HG03196 (cell line): ENCODE results near the gene ESD.

Experiments used
- ATAC-seq: cut with Tn5 transposase; IDR thresholded peaks from one replicate; pipeline ENCODE4 v1.9.1; 2021; ENCODE audit not compliant: unreplicated experiment

ESD gene

GRCh38 chr13:46748300-46748699 lies 48.7 kb downstream of the ESD start:
- no peak for ATAC-seq

GRCh38 chr13:46747031-46747820 lies 49.7 kb downstream of the ESD start:
- no peak for ATAC-seq

DNA sequence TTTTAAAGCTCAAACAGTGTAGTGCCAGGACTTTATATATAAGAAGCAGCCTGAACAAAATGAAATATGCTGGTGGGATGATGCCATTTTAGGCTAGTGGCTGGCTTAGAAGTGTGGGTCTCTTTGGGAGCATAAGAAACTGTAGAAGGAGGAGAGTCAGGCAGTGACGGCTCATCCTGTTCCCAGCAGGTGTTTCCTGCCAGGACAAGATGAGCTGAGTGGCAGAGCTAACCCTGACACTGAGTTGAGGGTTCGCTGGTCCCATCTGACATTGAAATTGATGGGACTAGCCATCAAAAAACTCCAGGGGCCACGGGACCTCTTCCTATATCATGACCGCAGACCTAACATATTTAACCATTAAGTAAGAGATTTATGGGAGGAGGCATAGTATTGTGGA lies 51.3 kb downstream of the ESD start:
- ATAC-seq = no peak

GRCh38 chr13:46745062-46745461 lies 51.9 kb downstream of the ESD start:
- ATAC-seq = no peak

DNA sequence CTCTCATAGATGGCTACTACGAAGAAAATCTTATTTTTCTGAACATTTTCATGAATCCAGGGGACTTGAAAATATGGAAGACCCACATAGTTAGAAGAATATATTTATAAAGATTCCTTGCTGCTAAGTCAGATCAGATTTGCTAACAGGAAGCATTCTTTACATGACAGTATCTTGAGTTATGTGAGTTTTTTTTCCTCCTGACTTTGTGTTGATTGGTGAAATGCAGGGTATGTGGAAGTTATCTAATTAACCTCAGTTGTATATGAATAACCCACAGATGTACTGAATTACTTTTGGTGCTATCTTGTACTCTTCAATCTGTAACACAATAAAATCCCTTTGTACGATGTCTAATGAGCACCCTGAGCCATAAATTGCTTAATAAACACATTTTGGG lies 53.8 kb downstream of the ESD start:
- no peak for ATAC-seq

- no peak for ATAC-seq
These were observed 57.4 kb downstream of the ESD start for GRCh38 chr13:46739447-46740098.

- no peak for ATAC-seq
These were observed 58.2 kb downstream of the ESD start for GRCh38 chr13:46738766-46739165.

DNA sequence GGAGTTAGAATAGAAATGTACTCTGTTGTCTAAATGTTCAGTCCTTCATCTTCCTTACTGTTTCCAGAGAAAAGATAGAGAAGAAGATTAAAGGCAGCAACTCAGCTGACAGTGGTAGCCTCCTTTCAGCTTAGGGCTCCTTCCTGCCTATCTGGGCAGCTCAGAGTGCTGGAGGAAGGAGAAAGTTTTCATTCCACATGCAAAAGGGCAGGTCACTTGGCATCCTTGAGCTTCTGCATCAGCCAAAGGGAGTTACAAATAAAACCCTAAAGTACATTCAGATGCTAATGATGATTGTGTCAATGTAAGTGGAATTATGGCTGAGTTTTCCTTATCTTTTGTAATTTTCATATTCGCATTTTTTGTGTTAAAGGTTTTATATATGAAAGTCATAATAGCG lies 58.9 kb downstream of the ESD start:
- ATAC-seq = no peak

DNA sequence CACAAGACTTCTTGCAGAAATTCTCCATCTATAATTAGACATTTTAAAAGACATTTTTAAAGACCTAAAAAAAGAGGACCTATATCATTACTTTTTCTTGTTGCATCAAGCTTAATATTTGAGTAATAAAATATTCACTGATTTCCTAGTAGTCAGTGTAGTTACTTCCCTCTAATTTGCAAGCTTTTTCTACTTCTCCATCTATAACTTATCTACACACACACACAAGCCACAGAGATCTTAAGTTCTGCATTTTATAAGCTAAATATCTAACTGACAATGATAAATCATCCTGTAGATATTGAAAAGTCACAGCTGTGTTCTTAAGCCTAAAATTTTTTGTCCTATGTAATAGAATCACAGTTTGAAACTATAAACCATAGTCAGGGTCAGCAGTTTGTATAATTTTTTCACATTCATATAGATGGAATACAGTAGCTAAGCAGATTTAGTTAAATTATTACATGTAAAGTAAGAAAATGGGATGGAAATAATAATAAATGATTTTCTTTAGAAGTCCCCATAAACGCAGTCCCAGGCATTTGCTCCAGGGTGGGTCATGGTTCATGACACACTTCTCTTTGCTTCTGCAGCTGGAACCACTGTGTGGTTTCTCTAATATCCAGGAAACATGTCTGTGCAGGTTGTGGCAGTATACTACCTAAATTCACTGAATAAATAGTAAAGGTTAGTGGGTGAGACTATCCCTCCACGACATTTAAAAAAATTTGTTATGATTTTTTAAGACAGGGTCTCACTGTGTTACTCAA lies 60.2 kb downstream of the ESD start:
- ATAC-seq = no peak

DNA sequence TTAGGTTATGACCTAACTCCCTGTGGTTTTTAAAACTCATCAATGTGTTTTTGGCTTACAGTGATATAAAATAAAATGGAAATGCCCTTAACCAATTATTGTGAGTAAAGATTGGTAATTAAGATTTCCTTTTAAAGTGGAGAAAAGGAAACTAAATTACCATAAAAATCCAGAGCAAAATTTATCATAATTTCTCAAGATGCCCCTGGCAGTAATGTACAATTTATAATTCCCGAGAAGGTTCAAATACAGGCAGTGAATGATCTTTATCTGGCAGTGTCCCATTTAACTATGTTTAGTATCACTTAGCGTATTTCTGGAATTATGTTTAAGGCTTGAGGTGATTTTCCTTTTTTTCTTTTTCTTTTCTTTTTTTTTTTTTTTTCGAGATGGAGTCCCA lies 61.5 kb downstream of the ESD start:
- ATAC-seq = no peak

DNA sequence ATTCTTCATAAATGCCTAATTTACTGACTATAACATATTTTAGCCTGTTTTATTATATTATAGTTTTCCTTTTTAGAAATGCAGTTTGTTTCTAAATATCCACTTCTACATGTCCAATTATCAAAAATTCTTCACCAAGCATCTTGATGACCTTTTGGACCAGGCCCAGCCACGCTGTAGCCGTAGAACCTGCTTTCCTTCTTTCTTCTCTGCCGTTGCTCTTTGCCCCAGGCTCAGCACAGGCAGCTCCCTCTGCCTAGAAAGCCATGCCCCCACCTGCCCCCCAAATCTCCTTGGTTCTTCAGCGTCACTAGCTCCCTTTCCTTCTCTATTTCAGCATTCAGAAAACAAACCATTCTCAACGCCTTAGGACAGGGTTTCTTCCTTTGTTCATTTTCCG lies 65.4 kb downstream of the ESD start:
- ATAC-seq = no peak

DNA sequence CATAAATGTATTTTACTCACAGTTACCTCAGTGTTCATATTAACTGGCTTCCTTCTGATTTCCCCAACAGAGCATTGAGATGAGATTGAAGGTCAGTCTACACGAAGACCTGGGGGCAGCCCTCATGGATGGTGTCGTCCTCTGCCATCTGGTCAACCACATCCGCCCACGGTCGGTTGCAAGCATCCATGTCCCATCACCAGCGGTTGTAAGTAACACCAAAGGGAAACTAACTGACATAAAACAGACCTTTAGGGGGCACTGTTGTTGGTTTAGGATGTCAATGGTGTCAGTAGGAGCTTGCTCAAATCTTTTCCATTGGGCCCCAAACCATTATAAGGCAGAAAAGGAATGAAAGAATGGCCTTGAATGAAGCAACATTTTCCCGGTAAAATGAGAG lies 68.2 kb downstream of the ESD start:
- ATAC-seq = no peak

GRCh38 chr13:46726347-46726746 lies 70.6 kb downstream of the ESD start:
- ATAC-seq = no peak
